Lung (tissue), 16 donors: Measurements from ENCODE around the gene KANK2. TPM values are rescaled to one million over a fixed set of nuclear protein-coding genes. Genes with fewer than 3 reads are reported as not detected.

ENCODE experiments used
- ATAC-seq: fragments of 200-7000 bp; cut with Tn5 transposase; one replicate; pipeline ENCODE4 v1.9.1; 2020; ENCODE audit warnings: moderate number of reproducible peaks; ENCODE audit not compliant: insufficient read depth, low FRiP score
- DNase-seq, 3 donors: peaks; one replicate each; pipeline ENCODE4 v3.0.0-alpha.2; 2013 to 2017
- H3K27ac ChIP-seq, 2 donors: one replicate each; pipeline ENCODE4 v1.5.1; 2013; ENCODE audit warnings: mild to moderate bottlenecking in 2 of 2, moderate library complexity in 2 of 2, control low read depth in 1 of 2, inconsistent platforms in 1 of 2, low read depth in 1 of 2, low read length in 1 of 2
- H3K27me3 ChIP-seq, 3 donors: one replicate each; pipeline ENCODE4 v1.5.1; 2013; ENCODE audit warnings: low read length in 2 of 3; ENCODE audit not compliant: control insufficient read depth in 3 of 3, insufficient read depth in 3 of 3
- H3K36me3 ChIP-seq, 4 donors: one replicate each; pipeline ENCODE4 v1.5.1; 2013; ENCODE audit warnings: low read length in 4 of 4, mild to moderate bottlenecking in 1 of 4, moderate library complexity in 1 of 4; ENCODE audit not compliant: control insufficient read depth in 4 of 4, insufficient read depth in 4 of 4
- H3K4me1 ChIP-seq, 5 donors: one replicate each; pipeline ENCODE4 v1.5.1; 2013; ENCODE audit warnings: low read length in 5 of 5, mild to moderate bottlenecking in 2 of 5, moderate library complexity in 1 of 5; ENCODE audit not compliant: control insufficient read depth in 5 of 5, insufficient read depth in 5 of 5
- H3K4me3 ChIP-seq: one replicate; pipeline ENCODE4 v1.5.1; 2013; ENCODE audit warnings: mild to moderate bottlenecking, control low read depth, moderate library complexity
- H3K9ac ChIP-seq, 2 donors: one replicate each; pipeline ENCODE4 v1.5.1; 2013; ENCODE audit warnings: low read length in 2 of 2, control low read depth in 1 of 2; ENCODE audit not compliant: insufficient read depth in 1 of 2
- H3K9me3 ChIP-seq, 4 donors: one replicate each; pipeline ENCODE4 v1.5.1; 2013; ENCODE audit warnings: low read length in 3 of 4, mild to moderate bottlenecking in 1 of 4, moderate library complexity in 1 of 4; ENCODE audit not compliant: control insufficient read depth in 4 of 4, insufficient read depth in 3 of 4
- CTCF ChIP-seq: IDR thresholded peaks from 2 replicates; pipeline ENCODE4 v1.5.1; 2012; ENCODE audit warnings: mild to moderate bottlenecking; ENCODE audit errors: control extremely low read depth, extremely low read depth
- WGBS, 2 donors: extraction: QIAGEN DNeasy Blood & Tissue Kit; methylation state at CpG; one replicate each; pipeline ENCODE4 v1.1.7; 2013; 5-methylcytosine and 5-hydroxymethylcytosine counted together
- long read RNA-seq, 5 donors: transcript quantifications; one replicate each; lab custom pipeline, GENCODE V29; 2026
- polyA plus RNA-seq, 2 donors: library from polyadenylated mRNA; stranded (reverse); fragments of 200-250 nt; gene quantifications; one replicate each; pipeline ENCODE4 v1.2.1, GENCODE V29; 2013
- total RNA-seq, 2 donors: library from RNA; depleted of rRNA in 1 of 2; stranded (reverse); fragments of >200 nt in 1 of 2; gene quantifications; one replicate each; pipeline ENCODE4 v1.2.1, GENCODE V29; 2014 to 2021
- donor health status: control.
- donor health status: control.
- donor health status: Bipolar disorder and iron deficiency.
- donor health status: healthy.
- donor health status: DM: yes; HTN: yes; CAD: no.

KANK2 gene
- total RNA-seq: 100 to 1,000 TPM; 129 to 164 TPM
- polyA plus RNA-seq: 10 to 100 TPM; 90.1 to 96.8 TPM
- long read RNA-seq, donor 1, full-length matches to known transcripts: 14 of 26 reads
- long read RNA-seq, donor 1, partial matches to known transcripts: 5 of 26 reads
- long read RNA-seq, donor 1, other reads (novel, unspliced or antisense): 7 of 26 reads
- long read RNA-seq, donor 2, partial matches to known transcripts: 0 of 4 reads
- long read RNA-seq, donor 2, other reads (novel, unspliced or antisense): 0 of 4 reads
- long read RNA-seq, donor 3, transcript KANK2-206 (1 exons, 1,126 nt): major isoform, 5 of 15 reads
- long read RNA-seq, donor 3, partial matches to known transcripts: 6 of 15 reads
- long read RNA-seq, donor 3, other reads (novel, unspliced or antisense): 0 of 15 reads
- long read RNA-seq, donor 4, transcript KANK2-206 (1 exons, 1,126 nt): major isoform, 5 of 6 reads
- long read RNA-seq, donor 4, partial matches to known transcripts: 0 of 6 reads
- long read RNA-seq, donor 4, other reads (novel, unspliced or antisense): 0 of 6 reads
- long read RNA-seq, donor 5, full-length matches to known transcripts: 11 of 24 reads
- long read RNA-seq, donor 5, partial matches to known transcripts: 13 of 24 reads
- long read RNA-seq, donor 5, other reads (novel, unspliced or antisense): 0 of 24 reads

DNA sequence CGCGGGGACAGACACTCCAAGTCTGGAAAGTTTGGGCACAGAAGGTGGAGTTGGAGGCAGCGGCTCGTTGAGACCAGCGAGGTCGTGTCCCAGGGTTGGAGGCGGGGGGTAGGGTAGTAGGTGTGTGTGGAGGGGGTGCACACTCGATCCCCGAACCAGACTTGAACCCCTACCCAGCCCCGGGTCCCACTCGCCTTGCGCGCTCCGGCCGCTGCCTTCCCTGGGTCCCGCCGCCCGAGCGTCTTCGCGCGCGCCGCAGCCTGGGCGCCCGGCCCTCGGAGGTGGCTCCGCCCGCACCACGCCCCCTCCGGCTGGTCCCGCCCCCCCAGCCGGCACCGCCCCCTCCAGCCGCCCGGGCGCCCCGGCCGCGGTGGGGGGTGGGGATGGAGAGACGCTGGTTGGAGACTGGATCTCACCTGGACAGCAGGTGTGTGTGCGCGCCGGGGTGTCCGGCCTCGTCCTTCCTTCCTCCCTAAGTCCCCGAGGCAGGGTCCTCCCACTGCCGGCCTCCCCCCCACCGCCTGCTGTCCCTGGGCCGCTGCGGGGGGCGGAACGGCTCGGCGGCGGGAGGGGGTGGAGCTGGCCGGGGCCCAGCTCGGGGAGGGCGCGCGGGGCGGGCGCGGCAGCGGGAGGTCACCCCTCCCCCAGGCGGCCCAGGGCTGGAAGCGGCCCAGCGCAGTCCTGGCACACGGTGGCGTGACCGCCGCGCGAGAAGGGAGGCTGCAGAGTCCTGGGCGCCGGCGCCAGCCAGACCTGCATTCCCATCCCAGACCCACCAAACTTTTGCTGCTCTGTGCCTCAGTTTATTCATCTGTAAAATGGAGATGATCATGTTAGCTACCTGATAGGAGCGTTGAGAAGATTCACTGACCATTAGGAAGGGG, at the start of gene KANK2:
Gene KANK2, minus strand, starts transcription at position 255 of the 884 bp plus-strand sequence. CDS start 3,034 bp downstream, outside the sequence.
- H3K9ac ChIP-seq: peak within 1 kb of the TSS; percentile 68

DNA sequence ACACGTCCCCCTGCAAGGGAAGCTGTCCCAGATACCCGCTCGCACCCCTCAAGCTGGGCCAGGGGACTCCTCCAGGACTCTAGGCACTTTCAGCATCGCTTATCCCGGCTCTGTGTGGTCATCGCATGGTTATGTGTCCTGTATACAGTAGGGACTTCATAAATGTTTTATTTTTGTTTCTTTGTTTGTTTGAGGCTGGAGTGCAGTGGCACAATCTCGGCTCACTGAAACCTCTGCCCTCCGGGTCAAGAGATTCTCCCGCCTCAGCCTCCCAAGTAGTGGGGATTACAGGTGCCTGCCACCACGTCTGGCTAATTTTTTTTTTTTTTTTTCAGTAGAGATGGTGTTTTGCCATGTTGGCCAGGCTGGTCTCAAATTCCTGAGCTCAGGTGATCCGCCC, 49.6 kb upstream of the KANK2 start:
- Histone ChIP-seq H3K4me1 (peaks cover 0 to 12% (median 6%) of the 10 kb centered on the region in 5 donors), H3K9me3 (no peaks in the 10 kb centered on the region), H3K27me3 (no peaks in the 10 kb centered on the region), H3K27ac (peak overlapping the region in 1 of 2 donors; percentile 17), H3K4me3 (no peak overlapping the region), H3K36me3 (peaks cover 0 to 32% (median 24%) of the 10 kb centered on the region in 4 donors), H3K9ac (no peak overlapping the region)
- ATAC-seq (no peak), DNase-seq (no peak)
- WGBS, 2 donors: 82 to 86% methylated on average over 11 of the region's 11 CpGs
- TF ChIP-seq CTCF: no peak

More for the DNA sequence above, at the start of gene KANK2:
- Histone ChIP-seq H3K9me3 (no peaks in the 10 kb centered on the region), H3K27ac (peak within 1 kb of the TSS; percentile 82 to 90), H3K27me3 (no peaks in the 10 kb centered on the region), H3K36me3 (peaks cover 0 to 32% (median 23%) of the 10 kb centered on the region in 4 donors), H3K4me3 (peak within 1 kb of the TSS; percentile 64), H3K4me1 (peaks cover 0 to 19% (median 10%) of the 10 kb centered on the region in 5 donors)
- no peak for TF ChIP-seq CTCF
- DNase-seq: peak; percentile 90 to 92 (median 91)
- WGBS, 2 donors: 1% methylated on average over 51 to 78 of the region's 78 CpGs
- ATAC-seq: peak; percentile 93

GRCh38 chr19:11244846-11245589, 47.7 kb upstream of the KANK2 start:
- 92 to 96% methylated on average over 5 of the region's 5 CpGs for WGBS, 2 donors
- no peak for TF ChIP-seq CTCF
- no peak overlapping the region for H3K4me3 ChIP-seq
- no peak for DNase-seq
- H3K27ac ChIP-seq: peak overlapping the region in 1 of 2 donors; percentile 37
- no peaks in the 10 kb centered on the region for H3K9me3 ChIP-seq
- H3K9ac ChIP-seq: no peak overlapping the region
- no peaks in the 10 kb centered on the region for H3K27me3 ChIP-seq
- ATAC-seq: no peak
- peaks cover 0 to 12% (median 6%) of the 10 kb centered on the region in 5 donors for H3K4me1 ChIP-seq
- H3K36me3 ChIP-seq: peaks cover 0 to 29% (median 23%) of the 10 kb centered on the region in 4 donors
